AML-193 (cell line): ENCODE results near the gene C13orf46.
"Not testable (repeated sequence)": the region's sequence is repeated elsewhere in the genome, so short reads cannot be mapped to it uniquely, and the experiment has no call there.

Experiments used
- DNase-seq, 2 experiments: peaks; one replicate each; lab custom pipeline; 2025; lab: John Stamatoyannopoulos, UW

C13orf46 gene

GRCh38 chr13:113923376-113924063, 50.4 kb downstream of the C13orf46 start:
- DNase-seq, result no peak

GRCh38 chr13:113922412-113923118, 51.3 kb downstream of the C13orf46 start:
- DNase-seq, result no peak

GRCh38 chr13:113921763-113922162, 52.1 kb downstream of the C13orf46 start:
- no peak for DNase-seq

- no peak for DNase-seq
Observed at GRCh38 chr13:113920606-113921286, 53.1 kb downstream of the C13orf46 start.

GRCh38 chr13:113919761-113920559, 53.9 kb downstream of the C13orf46 start:
- no peak for DNase-seq

GRCh38 chr13:113918981-113919701, 54.7 kb downstream of the C13orf46 start:
- DNase-seq, result no peak

DNA sequence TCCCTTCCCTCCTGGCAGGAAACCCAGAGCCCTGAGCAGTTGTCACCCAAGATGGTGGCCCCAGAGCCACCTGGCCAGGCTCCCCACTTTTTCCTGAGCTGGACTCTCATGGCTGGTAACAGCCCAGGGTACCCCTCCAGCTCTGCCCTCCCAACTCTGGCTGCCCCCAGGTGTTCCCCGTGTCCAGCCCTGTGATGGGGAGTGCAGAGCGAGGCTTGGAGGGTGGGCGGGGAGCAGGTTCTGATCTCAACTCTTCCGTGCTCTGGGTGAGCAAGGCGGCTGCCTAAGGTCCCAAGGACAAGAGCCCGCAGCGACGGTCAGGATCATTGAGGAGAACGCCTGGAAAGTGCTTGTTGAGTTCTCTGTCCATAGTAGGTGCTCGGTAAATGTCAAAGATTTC, 55.3 kb downstream of the C13orf46 start:
- DNase-seq, result no peak

GRCh38 chr13:113917594-113918371, 56.1 kb downstream of the C13orf46 start:
- DNase-seq, result no peak

GRCh38 chr13:113917096-113917495, 56.8 kb downstream of the C13orf46 start:
- no peak for DNase-seq

DNA sequence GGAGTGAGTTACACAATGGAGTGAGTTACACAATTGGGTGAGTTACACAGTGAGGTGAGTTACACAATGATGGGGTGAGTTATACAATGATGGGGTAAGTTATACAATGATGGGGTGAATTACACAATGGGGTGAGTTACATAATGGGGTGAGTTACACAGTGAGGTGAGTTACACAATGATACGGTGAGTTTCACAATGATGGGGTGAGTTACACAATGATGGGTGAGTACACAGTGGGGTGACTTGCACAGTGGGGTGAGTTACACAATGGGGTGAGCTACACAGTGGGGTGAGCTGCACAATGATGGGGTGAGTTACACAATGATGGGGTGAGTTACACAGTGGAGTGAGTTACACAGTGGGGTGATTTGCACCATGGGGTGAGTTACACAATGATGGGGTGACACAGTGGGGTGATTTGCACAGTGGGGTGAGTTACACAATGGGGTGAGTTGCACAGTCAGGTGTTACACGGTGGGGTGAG, 57.5 kb downstream of the C13orf46 start:
- DNase-seq, result no peak

DNA sequence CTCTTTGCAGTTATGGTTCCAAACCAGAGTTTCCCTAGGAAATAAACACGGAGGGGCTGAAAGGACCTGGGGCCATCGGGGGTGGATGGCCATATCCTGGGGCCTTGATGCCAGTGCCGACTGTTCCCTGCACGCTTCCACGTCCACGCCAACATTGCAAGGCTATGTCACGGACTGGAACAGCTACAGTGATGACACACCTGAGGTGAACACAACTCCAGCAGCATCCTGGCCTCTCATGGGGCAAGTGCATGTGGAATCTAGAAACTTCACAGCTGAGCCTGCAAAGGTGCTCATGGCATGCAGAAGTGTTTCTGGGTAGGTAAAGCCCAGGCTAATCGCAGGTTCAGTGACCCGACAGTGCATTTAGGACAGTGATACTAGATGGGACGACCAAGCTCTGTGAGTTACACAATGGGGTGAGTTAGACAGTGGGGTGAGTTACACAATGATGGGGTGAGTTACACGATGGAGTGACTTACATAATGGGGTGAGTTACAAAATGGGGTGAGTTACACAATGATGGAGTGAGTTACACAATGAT, 58.0 kb downstream of the C13orf46 start:
- no peak for DNase-seq

GRCh38 chr13:113915012-113915763, 58.7 kb downstream of the C13orf46 start:
- no peak for DNase-seq

DNA sequence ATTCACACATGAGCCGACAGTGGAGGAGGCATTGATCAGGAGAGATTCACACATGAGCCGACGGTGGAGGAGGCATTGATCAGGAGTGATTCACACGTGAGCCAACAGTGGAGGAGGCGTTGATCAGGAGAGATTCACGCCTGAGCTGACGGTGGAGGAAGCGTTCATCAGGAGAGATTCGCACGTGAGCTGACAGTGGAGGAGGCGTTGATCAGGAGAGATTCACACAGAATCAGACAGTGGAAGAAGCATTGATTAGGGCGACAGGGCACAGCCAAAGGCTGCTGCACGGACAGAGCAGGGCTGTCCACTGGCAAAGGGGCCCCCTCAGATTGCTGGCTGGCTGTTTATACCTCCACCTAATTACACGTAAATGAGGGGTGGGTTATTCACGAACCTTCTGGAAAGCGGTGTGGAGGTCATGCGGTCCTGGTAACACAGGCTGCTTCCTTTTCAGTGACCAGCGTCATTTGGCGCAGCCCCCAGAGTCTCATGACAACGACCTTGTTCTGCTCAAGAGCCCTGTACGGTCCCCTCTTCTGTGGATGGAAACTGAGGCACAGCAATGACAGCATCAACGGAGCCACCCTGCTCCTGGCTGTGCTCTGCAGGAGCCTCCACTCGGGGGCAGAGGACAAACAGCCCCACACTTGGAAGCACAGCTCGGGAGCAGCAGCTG, 59.4 kb downstream of the C13orf46 start:
- DNase-seq, result no peak

GRCh38 chr13:113913838-113914237, 60.0 kb downstream of the C13orf46 start:
- not testable (repeated sequence) for DNase-seq

DNA sequence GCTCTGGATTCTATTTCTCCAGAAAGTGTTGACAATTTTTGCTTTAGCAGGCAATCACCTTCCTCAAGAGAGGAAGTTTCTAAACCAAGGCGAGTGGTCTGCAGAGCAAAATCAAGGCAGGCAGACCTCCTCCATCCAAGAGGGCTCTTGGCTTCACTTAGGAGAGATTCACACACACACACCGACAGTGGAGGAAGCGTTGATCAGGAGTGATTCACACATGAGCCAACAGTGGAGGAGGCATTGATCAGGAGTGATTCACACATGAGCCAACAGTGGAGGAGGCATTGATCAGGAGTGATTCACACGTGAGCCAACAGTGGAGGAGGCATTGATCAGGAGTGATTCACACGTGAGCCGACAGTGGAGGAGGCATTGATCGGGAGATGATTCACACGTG, 60.5 kb downstream of the C13orf46 start:
- DNase-seq, result not testable (repeated sequence)

GRCh38 chr13:113912596-113912995, 61.3 kb downstream of the C13orf46 start:
- DNase-seq, result no peak

DNA sequence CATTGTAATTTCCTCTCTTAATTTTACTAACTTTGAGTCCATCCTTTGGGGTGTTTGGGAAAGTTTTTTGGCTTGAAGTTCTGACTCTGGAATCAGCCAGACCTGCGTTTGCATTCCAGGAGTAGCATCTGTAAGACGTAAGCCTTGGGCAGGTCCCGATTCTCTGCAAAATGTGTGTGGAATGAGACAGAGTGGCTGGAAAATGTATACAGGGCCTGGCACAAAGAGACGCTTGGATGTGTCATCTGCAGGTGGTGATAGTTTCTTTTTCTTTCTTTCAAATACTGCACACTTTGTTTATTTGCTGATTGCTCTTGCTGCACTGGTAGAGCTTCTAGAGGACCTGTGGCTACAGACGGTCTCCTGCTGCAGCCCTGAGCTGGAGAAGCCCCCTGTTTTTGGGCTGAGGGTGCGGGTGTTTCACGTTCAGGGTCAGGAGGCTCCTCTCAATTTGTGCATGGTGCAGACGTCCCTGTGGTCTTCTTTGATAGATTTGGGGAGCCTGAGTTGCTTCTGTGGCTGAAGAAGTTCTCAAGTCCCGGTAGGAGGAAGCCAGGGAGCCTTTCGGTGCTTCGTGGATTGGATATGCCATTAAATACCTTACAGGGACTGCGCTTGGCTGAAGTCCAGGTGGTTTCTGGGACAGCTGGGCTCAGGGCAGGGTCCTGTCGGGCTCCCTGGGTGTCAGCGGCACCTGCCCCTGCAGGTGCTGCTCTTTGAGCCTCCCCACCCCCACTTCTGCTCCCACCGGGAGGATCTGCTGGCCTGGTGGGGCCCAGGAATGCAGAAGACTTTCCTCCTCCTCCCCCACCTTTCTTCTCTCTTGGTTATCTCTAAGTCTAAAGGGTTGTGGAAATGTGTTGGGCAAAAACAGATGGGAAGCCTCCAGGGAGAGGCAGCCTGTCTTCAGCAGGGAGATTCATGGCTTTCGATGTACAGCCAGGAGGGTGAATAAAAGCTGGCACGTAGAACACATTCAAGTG, 66.0 kb downstream of the C13orf46 start:
- no peak for DNase-seq

DNA sequence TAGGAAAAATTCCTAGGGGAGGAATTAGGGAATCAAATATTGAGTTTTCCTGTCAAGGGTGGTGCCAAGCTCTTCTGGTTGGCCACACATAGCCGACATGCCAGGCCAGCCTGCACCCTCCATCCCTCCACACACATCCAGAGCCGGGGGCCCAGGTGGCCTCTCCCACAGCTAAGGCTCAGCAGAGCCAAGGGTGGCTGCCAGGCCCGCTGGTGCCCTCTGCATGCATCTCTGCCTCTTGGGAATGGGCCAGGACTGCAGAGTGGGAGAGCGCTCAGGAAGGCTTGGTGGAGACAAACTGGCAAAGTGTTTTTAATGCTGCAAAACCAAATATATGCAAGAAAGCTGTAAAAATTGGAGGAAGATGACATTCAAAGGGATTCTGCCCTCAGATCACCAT, 67.3 kb downstream of the C13orf46 start:
- no peak for DNase-seq
